Duodenal mucosa (tissue), 2 donors: ENCODE results near the gene KHDRBS2.
"Not testable (repeated sequence)": the region's sequence is repeated elsewhere in the genome, so short reads cannot be mapped to it uniquely, and the experiment has no call there.

ENCODE experiments used
- H3K27ac ChIP-seq: one replicate; pipeline ENCODE4 v1.7.0; 2013; ENCODE audit warnings: low read depth, low read length
- H3K27me3 ChIP-seq, 2 donors: one replicate each; pipeline ENCODE4 v1.7.0; 2013; ENCODE audit warnings: low read length in 2 of 2, control low read depth in 1 of 2; ENCODE audit not compliant: insufficient read depth in 2 of 2, control insufficient read depth in 1 of 2
- H3K36me3 ChIP-seq, 2 donors: one replicate each; pipeline ENCODE4 v1.7.0; 2013; ENCODE audit warnings: low read length in 2 of 2, control low read depth in 1 of 2; ENCODE audit not compliant: insufficient read depth in 2 of 2, control insufficient read depth in 1 of 2
- H3K4me1 ChIP-seq, 2 donors: one replicate each; pipeline ENCODE4 v1.7.0; 2013; ENCODE audit warnings: low read length in 2 of 2, control low read depth in 1 of 2; ENCODE audit not compliant: insufficient read depth in 2 of 2, control insufficient read depth in 1 of 2
- H3K4me3 ChIP-seq, 2 donors: one replicate each; pipeline ENCODE4 v1.7.0; 2013; ENCODE audit warnings: low read length in 2 of 2, low read depth in 1 of 2
- H3K9ac ChIP-seq, 2 donors: one replicate each; pipeline ENCODE4 v1.7.0; 2013; ENCODE audit warnings: low read length in 2 of 2, low read depth in 1 of 2
- H3K9me3 ChIP-seq, 2 donors: one replicate each; pipeline ENCODE4 v1.7.0; 2013; ENCODE audit warnings: low read length in 2 of 2, control low read depth in 1 of 2; ENCODE audit not compliant: control insufficient read depth in 1 of 2

KHDRBS2 gene

DNA sequence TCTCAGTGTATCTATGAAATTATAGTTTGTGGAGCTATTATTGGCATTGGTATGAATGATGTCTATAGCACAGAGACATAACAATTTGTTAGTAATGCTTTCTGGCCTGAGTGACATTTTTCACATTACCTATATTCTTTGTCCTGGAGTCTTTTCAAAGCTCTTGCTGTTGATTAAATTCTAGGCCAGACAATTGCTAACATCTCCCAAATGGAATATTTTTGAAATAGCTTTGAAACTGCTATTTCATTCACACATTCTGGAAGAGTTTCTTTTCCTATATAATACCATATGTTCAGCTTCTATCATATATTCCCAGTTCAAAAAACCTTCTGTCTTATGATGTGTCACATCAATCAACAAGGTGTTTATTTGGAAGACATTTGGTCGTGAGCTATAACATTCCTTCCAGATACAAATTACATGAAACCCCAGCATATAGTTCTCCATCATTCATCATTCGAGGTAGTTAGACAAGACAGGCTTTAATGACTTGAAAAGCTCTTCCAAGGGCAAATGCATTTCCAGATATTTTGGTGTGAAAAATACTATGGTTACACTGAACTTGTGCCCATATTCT, 452.8 kb downstream of the KHDRBS2 start:
- H3K36me3 ChIP-seq, result no peaks in the 10 kb centered on the region
- no peaks in the 10 kb centered on the region for H3K4me1 ChIP-seq
- H3K4me3 ChIP-seq, result no peak overlapping the region
- H3K9ac ChIP-seq, result no peak overlapping the region
- no peak overlapping the region for H3K27ac ChIP-seq
- peaks cover 0 to 3% of the 10 kb centered on the region in 2 donors for H3K9me3 ChIP-seq
- no peaks in the 10 kb centered on the region for H3K27me3 ChIP-seq

DNA sequence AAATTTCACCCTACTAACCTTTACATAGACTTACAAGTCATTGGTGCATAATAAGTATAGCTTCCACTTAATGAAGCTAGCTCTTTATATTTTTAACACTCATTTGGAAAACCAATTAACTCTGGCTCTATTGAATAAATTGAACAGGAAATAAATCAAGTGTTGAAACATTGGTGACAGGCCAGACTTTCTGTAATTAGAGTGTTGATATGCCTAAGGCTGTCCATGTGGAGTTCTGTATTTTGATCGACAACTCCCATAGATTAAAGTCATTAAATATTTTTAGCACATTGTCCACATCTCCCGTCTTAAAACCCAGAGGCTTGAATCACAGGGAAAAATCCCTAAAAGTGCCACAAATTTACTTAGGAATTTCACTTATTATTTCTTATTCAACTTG, 468.3 kb downstream of the KHDRBS2 start:
- no peak overlapping the region for H3K4me3 ChIP-seq
- peaks cover 0 to 3% of the 10 kb centered on the region in 2 donors for H3K9me3 ChIP-seq
- H3K9ac ChIP-seq, result no peak overlapping the region
- no peak overlapping the region for H3K27ac ChIP-seq
- no peaks in the 10 kb centered on the region for H3K4me1 ChIP-seq
- no peaks in the 10 kb centered on the region for H3K36me3 ChIP-seq
- H3K27me3 ChIP-seq, result no peaks in the 10 kb centered on the region

- Histone ChIP-seq H3K9ac (no peak overlapping the region), H3K27ac (no peak overlapping the region), H3K27me3 (no peaks in the 10 kb centered on the region), H3K4me3 (no peak overlapping the region), H3K36me3 (no peaks in the 10 kb centered on the region), H3K4me1 (no peaks in the 10 kb centered on the region), H3K9me3 (no peaks in the 10 kb centered on the region)
Observed at GRCh38 chr6:61810047-61810446, 476.0 kb downstream of the KHDRBS2 start.

- no peaks in the 10 kb centered on the region for H3K27me3 ChIP-seq
- H3K36me3 ChIP-seq, result no peaks in the 10 kb centered on the region
- H3K9me3 ChIP-seq, result no peaks in the 10 kb centered on the region
- H3K27ac ChIP-seq, result no peak overlapping the region
- no peaks in the 10 kb centered on the region for H3K4me1 ChIP-seq
- no peak overlapping the region for H3K4me3 ChIP-seq
- H3K9ac ChIP-seq, result no peak overlapping the region
Observed at GRCh38 chr6:61809004-61809595, 476.9 kb downstream of the KHDRBS2 start.

DNA sequence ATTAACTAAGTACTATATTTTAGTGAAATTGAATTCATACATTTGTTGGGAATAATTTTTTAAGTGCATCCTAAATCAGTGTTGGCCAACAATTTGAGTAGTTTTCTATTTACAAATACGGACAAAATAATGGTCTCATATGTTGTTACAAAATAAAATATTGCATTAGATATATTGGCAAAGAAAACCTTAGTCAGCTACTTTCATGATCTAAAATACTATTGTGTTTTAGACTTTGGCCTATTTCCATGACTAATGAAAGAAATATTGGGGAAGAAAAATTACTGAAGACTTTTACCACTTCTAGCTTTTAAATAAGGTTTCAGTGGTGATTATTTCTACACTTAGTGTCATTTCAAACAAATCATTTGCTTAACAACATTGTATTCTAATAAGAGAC, 498.0 kb downstream of the KHDRBS2 start:
- H3K9ac ChIP-seq, result no peak overlapping the region

GRCh38 chr6:61769446-61769845, 516.6 kb downstream of the KHDRBS2 start:
- H3K9me3 ChIP-seq, H3K27ac ChIP-seq, H3K9ac ChIP-seq, H3K4me3 ChIP-seq, H3K36me3 ChIP-seq, H3K4me1 ChIP-seq, H3K27me3 ChIP-seq: not testable (repeated sequence)

More for the DNA sequence above, 498.0 kb downstream of the KHDRBS2 start:
- Histone ChIP-seq H3K27me3 (no peaks in the 10 kb centered on the region), H3K9me3 (no peaks in the 10 kb centered on the region), H3K36me3 (no peaks in the 10 kb centered on the region), H3K4me3 (no peak overlapping the region), H3K4me1 (no peaks in the 10 kb centered on the region), H3K27ac (no peak overlapping the region)

GRCh38 chr6:61755739-61756138, 530.3 kb downstream of the KHDRBS2 start:
- Histone ChIP-seq H3K36me3 (no peaks in the 10 kb centered on the region), H3K27ac (no peak overlapping the region)

GRCh38 chr6:61751986-61752385, 534.0 kb downstream of the KHDRBS2 start:
- H3K4me3 ChIP-seq, result no peak overlapping the region
- H3K4me1 ChIP-seq, result no peaks in the 10 kb centered on the region
- no peaks in the 10 kb centered on the region for H3K27me3 ChIP-seq
- H3K9me3 ChIP-seq, result peaks cover 0 to 8% of the 10 kb centered on the region in 2 donors
- no peak overlapping the region for H3K9ac ChIP-seq
- no peak overlapping the region for H3K27ac ChIP-seq
- H3K36me3 ChIP-seq, result no peaks in the 10 kb centered on the region

More at GRCh38 chr6:61755739-61756138, 530.3 kb downstream of the KHDRBS2 start:
- peaks cover 0 to 10% of the 10 kb centered on the region in 2 donors for H3K9me3 ChIP-seq
- no peaks in the 10 kb centered on the region for H3K27me3 ChIP-seq
- no peak overlapping the region for H3K9ac ChIP-seq
- no peaks in the 10 kb centered on the region for H3K4me1 ChIP-seq
- H3K4me3 ChIP-seq, result no peak overlapping the region

DNA sequence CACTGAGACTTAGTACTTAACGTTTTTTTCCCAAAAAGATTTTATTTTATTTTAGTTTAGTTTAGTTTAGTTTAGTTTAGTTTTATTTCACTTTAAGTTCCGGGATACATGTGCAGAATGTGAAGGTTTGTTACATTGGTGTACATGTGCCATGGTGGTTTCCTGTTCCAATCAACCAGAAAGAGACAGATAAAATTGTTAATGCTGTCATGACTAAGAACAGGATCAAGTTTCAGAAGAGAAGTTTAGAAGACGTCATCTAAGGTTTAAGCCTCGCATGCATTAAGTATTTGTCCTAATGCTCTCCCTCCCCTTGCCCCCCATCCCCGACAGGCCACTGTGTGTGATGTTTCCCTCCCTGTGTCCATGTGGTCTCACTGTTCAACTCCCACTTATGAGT, 540.0 kb downstream of the KHDRBS2 start:
- H3K9ac ChIP-seq, result no peak overlapping the region
- no peaks in the 10 kb centered on the region for H3K36me3 ChIP-seq
- no peak overlapping the region for H3K4me3 ChIP-seq
- H3K27ac ChIP-seq, result no peak overlapping the region
- H3K27me3 ChIP-seq, result no peaks in the 10 kb centered on the region
- no peaks in the 10 kb centered on the region for H3K4me1 ChIP-seq
- peaks cover 0 to 8% of the 10 kb centered on the region in 2 donors for H3K9me3 ChIP-seq

DNA sequence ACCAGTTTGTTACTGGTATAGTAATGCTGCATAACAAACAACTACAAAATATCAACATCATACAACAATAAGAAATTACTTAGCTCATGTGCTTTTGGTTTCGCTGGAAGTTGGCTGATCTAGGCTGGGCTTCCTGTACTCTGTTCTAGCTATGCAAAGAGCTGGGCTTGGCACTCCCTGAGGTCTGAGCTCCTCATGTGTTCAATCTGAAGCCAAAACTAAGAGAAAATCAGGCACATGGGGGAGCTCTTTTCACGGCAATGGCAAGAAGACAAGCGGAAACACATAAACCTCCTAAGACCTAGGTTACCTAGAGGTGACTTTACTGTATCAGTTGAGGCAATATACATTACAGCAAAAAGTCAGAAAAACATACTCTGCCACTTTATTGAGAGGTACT, 574.2 kb downstream of the KHDRBS2 start:
- H3K27ac ChIP-seq, result no peak overlapping the region
- no peak overlapping the region for H3K9ac ChIP-seq
- no peak overlapping the region for H3K4me3 ChIP-seq
- no peaks in the 10 kb centered on the region for H3K36me3 ChIP-seq
- H3K27me3 ChIP-seq, result no peaks in the 10 kb centered on the region
- no peaks in the 10 kb centered on the region for H3K4me1 ChIP-seq
- peaks cover 3% of the 10 kb centered on the region in 2 donors for H3K9me3 ChIP-seq
